Hepatocyte (in vitro differentiated cells): ENCODE data around the gene GFPT2. TPM values are rescaled to one million over a fixed set of nuclear protein-coding genes. Genes with fewer than 3 reads are reported as not detected.
"Not testable (repeated sequence)": the region's sequence is repeated elsewhere in the genome, so short reads cannot be mapped to it uniquely, and the experiment has no call there.

Source experiments
- DNase-seq: peaks from one replicate; pipeline ENCODE4 v3.0.0-alpha.2; 2016; ENCODE audit warnings: low spot score
- H2AFZ ChIP-seq: fragments of 200-600 bp; sonication (generic); 2 replicates; pipeline ENCODE4 v1.6.0; 2016; ENCODE audit warnings: antibody characterized with exemption, mild to moderate bottlenecking
- H3K27ac ChIP-seq: fragments of 200-600 bp; sonication (generic); 2 replicates; pipeline ENCODE4 v1.5.1; 2016; ENCODE audit warnings: mild to moderate bottlenecking
- H3K27me3 ChIP-seq: fragments of 200-600 bp; sonication (generic); 2 replicates; pipeline ENCODE4 v1.6.1; 2016
- H3K36me3 ChIP-seq: fragments of 200-600 bp; sonication (generic); replicated peaks from 2 replicates; pipeline ENCODE4 v1.5.1; 2016; ENCODE audit warnings: low read depth; ENCODE audit not compliant: insufficient read depth
- H3K4me1 ChIP-seq: fragments of 200-600 bp; sonication (generic); 2 replicates; pipeline ENCODE4 v1.5.1; 2016; ENCODE audit warnings: mild to moderate bottlenecking, moderate library complexity; ENCODE audit not compliant: insufficient read depth
- H3K4me2 ChIP-seq: fragments of 200-600 bp; sonication (generic); 2 replicates; pipeline ENCODE4 v1.6.0; 2016
- H3K4me3 ChIP-seq: fragments of 200-600 bp; sonication (generic); 2 replicates; pipeline ENCODE4 v1.5.1; 2016; ENCODE audit warnings: mild to moderate bottlenecking
- H3K79me2 ChIP-seq: fragments of 200-600 bp; sonication (generic); 2 replicates; pipeline ENCODE4 v1.6.0; 2017; ENCODE audit warnings: mild to moderate bottlenecking
- H3K9me2 ChIP-seq: fragments of 200-600 bp; sonication (generic); replicated peaks from 2 replicates; pipeline ENCODE4 v1.6.0; 2017; ENCODE audit warnings: mild to moderate bottlenecking; ENCODE audit not compliant: insufficient read depth
- H3K9me3 ChIP-seq: fragments of 200-600 bp; sonication (generic); 2 replicates; pipeline ENCODE4 v1.5.1; 2016; ENCODE audit warnings: low read depth, mild to moderate bottlenecking
- H4K20me1 ChIP-seq: fragments of 200-600 bp; sonication (generic); 2 replicates; pipeline ENCODE4 v1.6.0; 2016; ENCODE audit warnings: mild to moderate bottlenecking; ENCODE audit not compliant: insufficient read depth, poor library complexity, severe bottlenecking
- EZH2 ChIP-seq: fragments of 200-600 bp; sonication (generic); IDR thresholded peaks from 2 replicates; pipeline ENCODE4 v1.6.1; 2016; ENCODE audit warnings: antibody characterized with exemption, mild to moderate bottlenecking, borderline replicate concordance
- EZH2phosphoT487 ChIP-seq: fragments of 200-600 bp; sonication (generic); IDR thresholded peaks from one replicate; pipeline ENCODE4 v1.6.1; 2018; ENCODE audit warnings: antibody characterized with exemption, mild to moderate bottlenecking, low read depth, moderate library complexity; ENCODE audit not compliant: unreplicated experiment, severe bottlenecking
- WGBS: methylation state at CpG from one replicate; pipeline ENCODE4 v1.1.6; 2016; ENCODE audit warnings: low lambda C conversion rate; ENCODE audit errors: missing lambda C conversion rate; 5-methylcytosine and 5-hydroxymethylcytosine counted together
- polyA plus RNA-seq: library from polyadenylated mRNA; unstranded; fragments of >200 nt; fragmentation: Nextera tagmentation; extraction: Ambion mirVana; gene quantifications from 2 replicates; pipeline ENCODE4 v1.2.1, GENCODE V29; 2016
- total RNA-seq: library from RNA; depleted of rRNA; stranded (reverse); fragments of >200 nt; gene quantifications from 2 replicates; pipeline ENCODE4 v1.2.3, GENCODE V29; 2014
- TF ChIP-seq, protein P1 (sequence below): fragments of 200-600 bp; sonication (generic); IDR thresholded peaks from 2 replicates; pipeline ENCODE4 v1.5.1; 2016; ENCODE audit warnings: antibody characterized with exemption, mild to moderate bottlenecking; ENCODE audit not compliant: poor library complexity

GFPT2 gene
- total and polyA plus RNA-seq, 2 experiments from 2014 or later, result 15.9 to 44.6 TPM

DNA sequence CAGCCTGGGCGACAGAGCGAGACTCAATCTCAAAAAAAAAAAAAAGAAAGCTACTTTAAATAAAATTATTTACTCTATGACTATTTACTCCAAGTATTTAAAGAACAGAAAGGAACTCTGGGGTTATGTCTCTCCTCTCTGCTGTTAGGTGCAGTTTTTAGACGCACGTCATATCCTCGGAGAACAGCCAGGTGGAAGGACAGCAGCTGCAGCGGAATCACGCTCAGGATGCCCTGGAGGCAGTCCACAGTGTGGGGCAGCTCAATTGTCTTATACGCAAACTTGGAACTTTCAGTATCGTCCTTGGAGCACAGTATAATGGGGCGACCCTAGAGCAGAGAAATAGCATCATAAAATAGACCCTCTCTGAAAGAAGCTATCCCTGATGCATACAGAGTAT is 50.9 kb downstream of the GFPT2 start:
- no peak overlapping the region for H2AFZ ChIP-seq
- H4K20me1 ChIP-seq, result no peaks in the 10 kb centered on the region
- 92% methylated on average over 10 of the region's 10 CpGs for WGBS
- no peaks in the 10 kb centered on the region for H3K27me3 ChIP-seq
- no peaks in the 10 kb centered on the region for H3K79me2 ChIP-seq
- H3K36me3 ChIP-seq, result no peaks in the 10 kb centered on the region
- H3K9me3 ChIP-seq, result no peaks in the 10 kb centered on the region
- no peaks in the 10 kb centered on the region for H3K4me1 ChIP-seq
- no peaks in the 10 kb centered on the region for H3K9me2 ChIP-seq
- DNase-seq, result no peak
- H3K4me3 ChIP-seq, result no peak overlapping the region
- H3K4me2 ChIP-seq, result no peak overlapping the region
- H3K27ac ChIP-seq, result no peak overlapping the region
- TF ChIP-seq EZH2phosphoT487 (no peak), EZH2 (no peak)
- TF ChIP-seq, protein P1, sequence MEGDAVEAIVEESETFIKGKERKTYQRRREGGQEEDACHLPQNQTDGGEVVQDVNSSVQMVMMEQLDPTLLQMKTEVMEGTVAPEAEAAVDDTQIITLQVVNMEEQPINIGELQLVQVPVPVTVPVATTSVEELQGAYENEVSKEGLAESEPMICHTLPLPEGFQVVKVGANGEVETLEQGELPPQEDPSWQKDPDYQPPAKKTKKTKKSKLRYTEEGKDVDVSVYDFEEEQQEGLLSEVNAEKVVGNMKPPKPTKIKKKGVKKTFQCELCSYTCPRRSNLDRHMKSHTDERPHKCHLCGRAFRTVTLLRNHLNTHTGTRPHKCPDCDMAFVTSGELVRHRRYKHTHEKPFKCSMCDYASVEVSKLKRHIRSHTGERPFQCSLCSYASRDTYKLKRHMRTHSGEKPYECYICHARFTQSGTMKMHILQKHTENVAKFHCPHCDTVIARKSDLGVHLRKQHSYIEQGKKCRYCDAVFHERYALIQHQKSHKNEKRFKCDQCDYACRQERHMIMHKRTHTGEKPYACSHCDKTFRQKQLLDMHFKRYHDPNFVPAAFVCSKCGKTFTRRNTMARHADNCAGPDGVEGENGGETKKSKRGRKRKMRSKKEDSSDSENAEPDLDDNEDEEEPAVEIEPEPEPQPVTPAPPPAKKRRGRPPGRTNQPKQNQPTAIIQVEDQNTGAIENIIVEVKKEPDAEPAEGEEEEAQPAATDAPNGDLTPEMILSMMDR, result no peak

DNA sequence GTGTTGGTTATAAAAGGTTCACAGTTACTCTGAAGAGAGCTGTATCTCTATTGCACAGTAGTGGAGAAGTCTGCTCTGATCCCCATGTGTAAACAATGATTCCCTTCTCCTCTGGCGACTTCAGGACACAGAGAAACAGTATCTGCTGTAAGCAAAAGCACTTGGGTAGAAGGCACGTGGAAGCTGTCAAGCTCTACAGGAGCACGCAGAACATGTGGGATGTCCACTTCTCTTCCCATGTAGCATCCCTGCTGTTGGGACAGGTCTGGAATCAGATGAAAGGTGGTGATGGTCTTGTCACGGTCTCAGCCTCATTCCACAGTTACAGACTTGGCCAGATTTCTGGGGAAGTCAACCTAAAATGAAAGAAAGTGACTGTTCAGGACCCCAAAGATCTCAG is 51.9 kb downstream of the GFPT2 start:
- Histone ChIP-seq H3K4me2 (no peak overlapping the region), H3K4me1 (no peaks in the 10 kb centered on the region)
- 68% methylated on average over 4 of the region's 4 CpGs for WGBS

GRCh38 chr5:180299526-180299925 is 53.6 kb downstream of the GFPT2 start:
- no peak overlapping the region for H3K4me3 ChIP-seq
- DNase-seq, result no peak
- no peaks in the 10 kb centered on the region for H3K27me3 ChIP-seq
- H3K27ac ChIP-seq, result no peak overlapping the region
- H3K9me2 ChIP-seq, result no peaks in the 10 kb centered on the region
- H3K4me2 ChIP-seq, result no peak overlapping the region
- TF ChIP-seq EZH2phosphoT487, result no peak
- no peak for TF ChIP-seq EZH2
- TF ChIP-seq, protein P1, result no peak
- no peak overlapping the region for H2AFZ ChIP-seq
- 92% methylated on average over 3 of the region's 3 CpGs for WGBS
- H3K79me2 ChIP-seq, result no peaks in the 10 kb centered on the region
- no peaks in the 10 kb centered on the region for H3K36me3 ChIP-seq
- H3K9me3 ChIP-seq, result no peaks in the 10 kb centered on the region
- no peaks in the 10 kb centered on the region for H3K4me1 ChIP-seq
- H4K20me1 ChIP-seq, result no peaks in the 10 kb centered on the region

More for the DNA sequence above, 51.9 kb downstream of the GFPT2 start:
- Histone ChIP-seq H2AFZ (no peak overlapping the region), H3K27ac (no peak overlapping the region), H3K4me3 (no peak overlapping the region), H4K20me1 (no peaks in the 10 kb centered on the region), H3K9me2 (no peaks in the 10 kb centered on the region), H3K9me3 (no peaks in the 10 kb centered on the region), H3K79me2 (no peaks in the 10 kb centered on the region), H3K36me3 (no peaks in the 10 kb centered on the region), H3K27me3 (no peaks in the 10 kb centered on the region)
- TF ChIP-seq EZH2 (no peak), EZH2phosphoT487 (no peak)
- TF ChIP-seq, protein P1, result no peak
- no peak for DNase-seq

GRCh38 chr5:180299014-180299413 is 54.1 kb downstream of the GFPT2 start:
- H3K4me2 ChIP-seq, H3K36me3 ChIP-seq, H3K27ac ChIP-seq, H3K4me1 ChIP-seq, H3K79me2 ChIP-seq, DNase-seq, H3K27me3 ChIP-seq, H3K4me3 ChIP-seq, H3K9me3 ChIP-seq, H3K9me2 ChIP-seq, H4K20me1 ChIP-seq, H2AFZ ChIP-seq: not testable (repeated sequence)
- 93% methylated on average over 14 of the region's 14 CpGs for WGBS
